HG03103 (cell line): ENCODE data around the gene RNGTT.
A peak's percentile ranks its signal among the peaks of the same experiment; 100 is the strongest.

Experiments
- ATAC-seq: cut with Tn5 transposase; IDR thresholded peaks from one replicate; pipeline ENCODE4 v1.9.1; 2021; ENCODE audit warnings: low read depth; ENCODE audit not compliant: unreplicated experiment

Gene RNGTT

GRCh38 chr6:88677356-88677755 is 286.1 kb downstream of the RNGTT start:
- no peak for ATAC-seq

GRCh38 chr6:88671624-88672023 is 291.8 kb downstream of the RNGTT start:
- no peak for ATAC-seq

GRCh38 chr6:88670369-88670768 is 293.0 kb downstream of the RNGTT start:
- no peak for ATAC-seq

GRCh38 chr6:88669475-88669874 is 293.9 kb downstream of the RNGTT start:
- no peak for ATAC-seq

- ATAC-seq: no peak
Measured at GRCh38 chr6:88666901-88667300, 296.5 kb downstream of the RNGTT start.

- ATAC-seq: no peak
Measured at GRCh38 chr6:88665131-88665530, 298.3 kb downstream of the RNGTT start.

GRCh38 chr6:88663801-88664200 is 299.6 kb downstream of the RNGTT start:
- ATAC-seq: no peak

GRCh38 chr6:88662653-88663174 is 300.7 kb downstream of the RNGTT start:
- no peak for ATAC-seq

- ATAC-seq: no peak
Measured at GRCh38 chr6:88662163-88662580, 301.2 kb downstream of the RNGTT start.

- no peak for ATAC-seq
Measured at GRCh38 chr6:88661136-88661535, 302.3 kb downstream of the RNGTT start.

- ATAC-seq: no peak
Measured at GRCh38 chr6:88655586-88655985, 307.8 kb downstream of the RNGTT start.

GRCh38 chr6:88653936-88654335 is 309.5 kb downstream of the RNGTT start:
- no peak for ATAC-seq

- ATAC-seq: no peak
Measured at GRCh38 chr6:88651400-88651799, 312.0 kb downstream of the RNGTT start.

GRCh38 chr6:88650979-88651378 is 312.4 kb downstream of the RNGTT start:
- ATAC-seq: no peak

- ATAC-seq: peak; percentile 93
Measured at GRCh38 chr6:88650029-88650619, 313.3 kb downstream of the RNGTT start.

GRCh38 chr6:88641178-88641903 is 322.1 kb downstream of the RNGTT start:
- ATAC-seq: peak; percentile 91

- no peak for ATAC-seq
Measured at GRCh38 chr6:88637761-88638545, 325.5 kb downstream of the RNGTT start.

- no peak for ATAC-seq
Measured at GRCh38 chr6:88636871-88637270, 326.5 kb downstream of the RNGTT start.

GRCh38 chr6:88633782-88634181 is 329.6 kb downstream of the RNGTT start:
- ATAC-seq: no peak

GRCh38 chr6:88631830-88632229 is 331.6 kb downstream of the RNGTT start:
- no peak for ATAC-seq

- ATAC-seq: no peak
Measured at GRCh38 chr6:88629838-88630494, 333.5 kb downstream of the RNGTT start.
